PC-3 (cell line): Measurements from ENCODE around the gene TMEM242. TPM values are rescaled to one million over a fixed set of nuclear protein-coding genes. Genes with fewer than 3 reads are reported as not detected.
"Not testable (repeated sequence)": the region's sequence is repeated elsewhere in the genome, so short reads cannot be mapped to it uniquely, and the experiment has no call there.

Source experiments
- ATAC-seq: fragments of 200-7000 bp; cut with Tn5 transposase; 2 replicates; pipeline ENCODE4 v1.9.1; 2020; ENCODE audit warnings: mild to moderate bottlenecking, moderate library complexity
- BruUV-seq: library from RNA; stranded (reverse); fragments of 400-500 nt; replicated peaks from 2 replicates; lab custom pipeline; 2021; lab: Mats Ljungman, UMichigan
- CTCF ChIA-PET: fragments of 300-600 bp; sonication (Branson Sonifier 250); formaldehyde crosslinking; loops from one replicate; lab custom pipeline; 2022; ENCODE audit warnings: antibody characterized with exemption; lab: Charles Lee
- POLR2A ChIA-PET: fragments of 300-600 bp; sonication (Branson Sonifier 250); formaldehyde crosslinking; loops from one replicate; lab custom pipeline; 2022; ENCODE audit warnings: antibody characterized with exemption; ENCODE audit not compliant: unreplicated experiment; lab: Charles Lee
- DNase-seq: peaks from one replicate; pipeline ENCODE4 v3.0.0-alpha.2; 2015
- H2AFZ ChIP-seq: fragments of 300-600 bp; sonication (generic); 2 replicates; pipeline ENCODE4 v1.6.0; 2016; ENCODE audit warnings: antibody characterized with exemption, low read length
- H3F3A ChIP-seq: fragments of 300-600 bp; sonication (generic); one replicate; pipeline ENCODE4 v1.6.0; 2017; ENCODE audit warnings: antibody characterized with exemption, low read length, control low read depth, mild to moderate bottlenecking; ENCODE audit not compliant: unreplicated experiment
- H3K27ac ChIP-seq: fragments of 300-600 bp; sonication (generic); 2 replicates; pipeline ENCODE4 v1.5.1; 2016; ENCODE audit warnings: mild to moderate bottlenecking, low read length
- H3K27me3 ChIP-seq: fragments of 300-600 bp; sonication (generic); 2 replicates; pipeline ENCODE4 v1.6.1; 2016; ENCODE audit warnings: low read length, mixed read lengths
- H3K36me3 ChIP-seq: fragments of 300-600 bp; sonication (generic); 2 replicates; pipeline ENCODE4 v1.6.1; 2016; ENCODE audit warnings: low read depth, mixed run types, low read length, mixed read lengths
- H3K4me1 ChIP-seq: fragments of 300-600 bp; sonication (generic); 2 replicates; pipeline ENCODE4 v1.5.1; 2016; ENCODE audit warnings: low read length; ENCODE audit not compliant: insufficient read depth
- H3K4me2 ChIP-seq: fragments of 300-600 bp; sonication (generic); 2 replicates; pipeline ENCODE4 v1.6.0; 2016; ENCODE audit warnings: low read length
- H3K4me3 ChIP-seq: fragments of 300-600 bp; sonication (generic); 2 replicates; pipeline ENCODE4 v1.5.1; 2016; ENCODE audit warnings: mild to moderate bottlenecking, low read length, mixed read lengths
- H3K79me2 ChIP-seq: fragments of 300-600 bp; sonication (generic); 2 replicates; pipeline ENCODE4 v1.6.1; 2017; ENCODE audit warnings: low read length, mixed read lengths
- H3K9ac ChIP-seq: fragments of 300-600 bp; sonication (generic); 2 replicates; pipeline ENCODE4 v1.6.0; 2016; ENCODE audit warnings: mild to moderate bottlenecking, low read length
- H3K9me2 ChIP-seq: fragments of 300-600 bp; sonication (generic); replicated peaks from 2 replicates; pipeline ENCODE4 v1.6.1; 2016; ENCODE audit warnings: mixed run types, low read length, mixed read lengths
- H3K9me3 ChIP-seq: fragments of 300-600 bp; sonication (generic); 2 replicates; pipeline ENCODE4 v1.6.1; 2016; ENCODE audit warnings: low read length, mixed read lengths
- H4K20me1 ChIP-seq: fragments of 300-600 bp; sonication (generic); 2 replicates; pipeline ENCODE4 v1.6.1; 2016; ENCODE audit warnings: low read length, mixed read lengths
- EZH2 ChIP-seq: fragments of 300-600 bp; sonication (generic); IDR thresholded peaks from one replicate; pipeline ENCODE4 v1.6.1; 2017; ENCODE audit warnings: antibody characterized with exemption, mild to moderate bottlenecking, low read length; ENCODE audit not compliant: unreplicated experiment
- EZH2phosphoT487 ChIP-seq: fragments of 300-600 bp; sonication (generic); IDR thresholded peaks from 2 replicates; pipeline ENCODE4 v1.6.1; 2018; ENCODE audit warnings: mild to moderate bottlenecking, antibody characterized with exemption, low read length, borderline replicate concordance
- intact Hi-C: fragments of 100-400 bp; cut with micrococcal nuclease; formaldehyde crosslinking; loops from 2 replicates; pipeline ENCODE4 v1.9.0; 2023
- total RNA-seq: library from RNA; depleted of rRNA; stranded (reverse); fragments of >200 nt; gene quantifications from 2 replicates; pipeline ENCODE4 v1.2.3, GENCODE V29; 2014
- TF ChIP-seq, protein P1 (sequence below): fragments of 300-600 bp; sonication (generic); conservative IDR thresholded peaks from 2 replicates; pipeline ENCODE4 v1.5.1; 2017; ENCODE audit warnings: antibody characterized with exemption, low read depth, mild to moderate bottlenecking, low read length

TMEM242 gene
- total RNA-seq, 1 experiment from 2014 or later: 7.9 TPM

DNA sequence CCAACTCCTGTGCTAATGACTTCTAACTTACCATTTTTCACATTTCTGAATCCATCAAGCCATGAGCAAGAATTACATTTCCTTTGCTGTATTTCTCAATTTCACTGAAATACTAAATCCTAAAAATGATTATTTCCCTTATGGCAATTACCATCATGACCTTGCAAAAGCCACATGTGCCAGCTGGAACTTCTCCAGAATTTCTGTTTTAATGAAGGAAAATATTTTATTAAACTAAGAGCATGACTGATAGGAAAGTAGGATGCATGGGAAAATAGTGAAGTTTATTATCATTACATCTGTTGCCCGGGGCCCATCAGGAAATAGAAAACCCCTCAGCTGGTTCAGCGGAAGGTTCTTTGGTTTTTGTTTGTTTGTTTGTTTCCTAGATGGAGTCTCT is 14.4 kb upstream of the TMEM242 start:
- no peak for ATAC-seq
- Histone ChIP-seq H3K9ac (no peak overlapping the region), H4K20me1 (no peaks in the 10 kb centered on the region), H3K9me2 (no peaks in the 10 kb centered on the region), H3K4me2 (no peak overlapping the region), H3K9me3 (no peaks in the 10 kb centered on the region), H3K79me2 (no peaks in the 10 kb centered on the region), H3F3A (no peaks in the 10 kb centered on the region), H3K27ac (no peak overlapping the region), H3K4me3 (no peak overlapping the region), H3K36me3 (no peaks in the 10 kb centered on the region), H2AFZ (no peak overlapping the region), H3K4me1 (no peaks in the 10 kb centered on the region), H3K27me3 (no peaks in the 10 kb centered on the region)
- CTCF ChIA-PET: no interaction called here
- DNase-seq: no peak
- intact Hi-C loops: no loop called here
- POLR2A ChIA-PET: no interaction called here
- TF ChIP-seq EZH2 (no peak), EZH2phosphoT487 (no peak)
- TF ChIP-seq, protein P1, sequence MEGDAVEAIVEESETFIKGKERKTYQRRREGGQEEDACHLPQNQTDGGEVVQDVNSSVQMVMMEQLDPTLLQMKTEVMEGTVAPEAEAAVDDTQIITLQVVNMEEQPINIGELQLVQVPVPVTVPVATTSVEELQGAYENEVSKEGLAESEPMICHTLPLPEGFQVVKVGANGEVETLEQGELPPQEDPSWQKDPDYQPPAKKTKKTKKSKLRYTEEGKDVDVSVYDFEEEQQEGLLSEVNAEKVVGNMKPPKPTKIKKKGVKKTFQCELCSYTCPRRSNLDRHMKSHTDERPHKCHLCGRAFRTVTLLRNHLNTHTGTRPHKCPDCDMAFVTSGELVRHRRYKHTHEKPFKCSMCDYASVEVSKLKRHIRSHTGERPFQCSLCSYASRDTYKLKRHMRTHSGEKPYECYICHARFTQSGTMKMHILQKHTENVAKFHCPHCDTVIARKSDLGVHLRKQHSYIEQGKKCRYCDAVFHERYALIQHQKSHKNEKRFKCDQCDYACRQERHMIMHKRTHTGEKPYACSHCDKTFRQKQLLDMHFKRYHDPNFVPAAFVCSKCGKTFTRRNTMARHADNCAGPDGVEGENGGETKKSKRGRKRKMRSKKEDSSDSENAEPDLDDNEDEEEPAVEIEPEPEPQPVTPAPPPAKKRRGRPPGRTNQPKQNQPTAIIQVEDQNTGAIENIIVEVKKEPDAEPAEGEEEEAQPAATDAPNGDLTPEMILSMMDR: no peak
- BruUV-seq: no TSS peak

GRCh38 chr6:157337276-157337675 is 14.0 kb upstream of the TMEM242 start:
- H3K9me3 ChIP-seq, H3F3A ChIP-seq, H2AFZ ChIP-seq, H3K4me3 ChIP-seq, H3K27me3 ChIP-seq, intact Hi-C loops, BruUV-seq, H3K4me2 ChIP-seq, H3K36me3 ChIP-seq, H3K27ac ChIP-seq, H3K9ac ChIP-seq, H3K79me2 ChIP-seq, DNase-seq, CTCF ChIA-PET, H3K4me1 ChIP-seq, ATAC-seq, POLR2A ChIA-PET, H4K20me1 ChIP-seq, H3K9me2 ChIP-seq: not testable (repeated sequence)

DNA sequence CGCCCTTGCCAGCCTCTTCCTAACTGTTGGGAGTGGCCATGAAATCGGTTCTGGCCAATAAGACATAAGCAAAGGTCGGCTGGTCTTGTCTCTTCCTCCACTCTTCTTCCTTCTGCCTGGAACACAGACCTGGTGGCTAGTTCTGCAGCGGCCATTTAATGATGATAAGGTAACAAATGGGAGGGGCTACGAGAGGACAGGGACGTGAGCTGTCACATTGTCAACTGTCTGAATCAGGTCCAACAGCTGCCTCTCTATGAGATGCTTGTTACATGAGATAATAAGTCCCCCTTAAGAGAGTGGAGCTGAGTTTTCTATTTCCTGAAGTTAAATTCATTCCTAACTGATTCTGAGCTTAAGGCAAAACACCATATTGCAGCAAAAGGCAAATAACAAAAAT is 12.5 kb upstream of the TMEM242 start:
- ChIA-PET POLR2A (no interaction called here), CTCF (no interaction called here)
- H2AFZ ChIP-seq: no peak overlapping the region
- no peaks in the 10 kb centered on the region for H3F3A ChIP-seq
- no peaks in the 10 kb centered on the region for H3K36me3 ChIP-seq
- H4K20me1 ChIP-seq: no peaks in the 10 kb centered on the region
- no peaks in the 10 kb centered on the region for H3K79me2 ChIP-seq
- intact Hi-C loops: no loop called here
- no peak for DNase-seq
- H3K27ac ChIP-seq: no peak overlapping the region
- no peaks in the 10 kb centered on the region for H3K9me3 ChIP-seq
- no peak overlapping the region for H3K4me2 ChIP-seq
- H3K4me3 ChIP-seq: no peak overlapping the region
- H3K9ac ChIP-seq: no peak overlapping the region
- BruUV-seq: no TSS peak
- H3K4me1 ChIP-seq: no peaks in the 10 kb centered on the region
- ATAC-seq: no peak
- H3K9me2 ChIP-seq: no peaks in the 10 kb centered on the region
- TF ChIP-seq EZH2: no peak
- TF ChIP-seq EZH2phosphoT487: no peak
- TF ChIP-seq, protein P1: no peak
- H3K27me3 ChIP-seq: no peaks in the 10 kb centered on the region
